Epithelial cell of prostate (primary cell): Measurements from ENCODE around the gene ADAMTS16.

ENCODE experiments used
- DNase-seq: peaks from one replicate; pipeline ENCODE4 v3.0.0-alpha.2; 2011; ENCODE audit warnings: low read depth, low spot score
- H3K27ac ChIP-seq: fragments of 450-650 bp; 2 replicates; pipeline ENCODE4 v1.5.1; 2017; ENCODE audit warnings: mild to moderate bottlenecking

Gene ADAMTS16

DNA sequence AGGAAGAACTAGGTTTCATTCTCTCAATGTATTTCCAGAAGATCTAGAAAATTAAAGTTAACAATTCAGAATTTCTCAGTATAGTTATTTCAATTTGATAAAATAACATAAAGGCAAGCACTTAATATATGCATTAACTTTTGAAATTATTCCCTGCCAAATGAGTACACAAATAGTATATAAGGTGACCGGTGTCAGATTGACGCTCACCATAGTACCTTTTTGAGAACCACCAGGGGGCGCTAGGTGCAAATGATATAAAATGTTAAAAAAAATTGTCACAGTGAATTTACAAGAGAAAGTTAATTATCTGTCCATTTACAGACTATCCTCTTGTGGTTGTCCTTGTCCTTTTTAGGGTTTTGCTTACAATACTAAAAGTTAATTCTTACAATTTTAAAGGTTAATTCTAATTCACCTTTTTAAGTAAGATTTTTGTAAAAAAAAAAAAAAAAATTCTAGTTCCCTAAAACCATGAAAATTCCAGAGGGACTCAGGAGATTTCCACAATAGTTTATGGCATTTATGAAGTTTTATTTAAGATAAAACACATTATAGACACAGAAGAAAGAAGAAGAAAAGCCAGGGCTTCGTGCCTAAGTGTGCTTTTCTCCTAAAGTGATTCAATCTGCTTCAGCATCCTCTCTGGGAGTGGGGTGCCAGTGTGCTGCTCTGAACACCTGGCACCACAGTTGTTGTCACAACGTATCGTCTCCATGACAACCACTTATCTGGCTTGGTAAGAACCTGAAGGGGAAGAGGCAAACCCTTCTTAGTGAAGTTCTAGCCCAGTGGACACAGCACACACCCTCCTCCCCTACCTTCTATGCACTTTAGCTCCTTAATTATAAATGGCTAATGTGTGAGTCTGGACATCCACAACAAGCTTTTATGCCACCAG is 1.7 kb downstream of the ADAMTS16 start:
- DNase-seq: peak; percentile 3
- no peak overlapping the region for H3K27ac ChIP-seq

DNA sequence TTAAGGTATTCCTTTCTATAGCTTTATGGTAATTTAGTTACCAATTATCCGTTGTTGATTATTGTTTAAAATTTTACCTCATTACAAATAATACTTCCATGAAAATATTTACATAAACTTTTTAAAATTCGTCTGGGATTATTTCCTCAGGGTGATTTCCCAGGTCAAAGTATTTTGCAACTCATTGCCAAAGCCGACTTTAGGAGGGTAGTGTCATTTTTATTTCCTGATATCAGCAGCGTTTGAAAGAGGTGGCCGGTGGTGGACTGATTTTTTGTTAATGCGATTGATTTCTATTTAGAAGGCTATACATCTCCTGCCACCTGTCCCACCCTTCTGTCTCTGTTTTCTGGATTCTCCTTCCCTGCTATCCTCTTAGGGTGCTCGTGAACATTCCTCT is 4.3 kb downstream of the ADAMTS16 start:
- H3K27ac ChIP-seq: no peak overlapping the region
- DNase-seq: no peak

DNA sequence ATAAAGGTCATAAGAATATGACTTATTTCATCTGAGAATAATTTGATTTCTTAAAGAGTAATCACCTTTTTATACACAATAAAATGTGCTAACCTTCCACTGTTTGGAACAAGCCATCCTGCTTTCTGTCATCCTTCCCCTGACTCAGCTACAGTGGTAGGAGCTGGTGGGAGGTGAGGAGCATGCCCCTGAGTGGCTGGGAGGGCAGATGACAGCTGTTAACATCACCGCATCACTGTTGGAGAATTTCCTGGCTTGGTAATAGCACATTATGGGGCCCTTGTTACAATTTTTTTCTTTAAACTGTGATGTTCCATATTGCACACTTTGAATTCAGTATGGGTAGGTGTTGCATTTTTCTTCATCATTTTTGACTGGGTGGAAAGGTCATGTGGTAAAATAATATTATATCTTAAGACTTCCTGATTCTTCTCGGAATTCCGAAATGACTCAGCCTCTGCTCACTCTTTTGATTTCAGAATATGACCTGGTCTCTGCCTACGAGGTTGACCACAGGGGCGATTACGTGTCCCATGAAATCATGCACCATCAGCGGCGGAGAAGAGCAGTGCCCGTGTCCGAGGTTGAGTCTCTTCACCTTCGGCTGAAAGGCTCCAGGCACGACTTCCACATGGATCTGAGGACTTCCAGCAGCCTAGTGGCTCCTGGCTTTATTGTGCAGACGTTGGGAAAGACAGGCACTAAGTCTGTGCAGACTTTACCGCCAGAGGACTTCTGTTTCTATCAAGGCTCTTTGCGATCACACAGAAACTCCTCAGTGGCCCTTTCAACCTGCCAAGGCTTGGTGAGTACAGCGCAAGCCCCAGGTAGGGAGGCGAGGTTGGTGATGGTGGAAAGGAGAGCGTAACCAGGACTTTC is 5.8 kb downstream of the ADAMTS16 start:
- DNase-seq: no peak
- no peak overlapping the region for H3K27ac ChIP-seq

DNA sequence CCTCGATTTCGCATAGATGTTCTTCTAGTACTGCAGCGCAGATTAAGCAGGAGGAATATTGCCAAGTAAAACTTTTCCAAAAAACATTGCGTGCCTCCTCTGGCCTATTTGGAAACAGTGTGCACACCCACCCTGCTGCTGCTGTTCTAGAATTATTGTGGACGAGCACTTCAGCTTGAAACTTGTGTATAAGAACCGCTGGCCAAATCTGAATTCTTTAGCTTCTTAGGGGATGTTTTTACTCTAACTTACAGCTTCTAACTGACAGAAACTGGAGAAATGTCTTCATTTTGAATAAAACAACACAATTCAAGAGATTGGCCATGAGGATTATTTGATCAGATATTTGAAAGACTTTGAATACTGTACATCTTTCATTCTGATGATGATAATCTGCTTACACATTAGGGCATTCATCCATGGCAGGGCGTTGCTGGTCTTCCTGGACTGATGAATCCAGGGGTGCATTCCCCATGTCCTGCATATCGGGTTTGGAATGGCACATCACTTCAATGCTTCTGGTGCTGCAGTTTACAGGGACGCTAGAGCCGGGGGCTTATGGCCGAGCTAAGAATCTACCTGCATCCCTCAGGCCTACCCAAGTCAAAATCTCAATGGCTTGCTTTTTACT is 6.5 kb downstream of the ADAMTS16 start:
- DNase-seq: no peak
- no peak overlapping the region for H3K27ac ChIP-seq

DNA sequence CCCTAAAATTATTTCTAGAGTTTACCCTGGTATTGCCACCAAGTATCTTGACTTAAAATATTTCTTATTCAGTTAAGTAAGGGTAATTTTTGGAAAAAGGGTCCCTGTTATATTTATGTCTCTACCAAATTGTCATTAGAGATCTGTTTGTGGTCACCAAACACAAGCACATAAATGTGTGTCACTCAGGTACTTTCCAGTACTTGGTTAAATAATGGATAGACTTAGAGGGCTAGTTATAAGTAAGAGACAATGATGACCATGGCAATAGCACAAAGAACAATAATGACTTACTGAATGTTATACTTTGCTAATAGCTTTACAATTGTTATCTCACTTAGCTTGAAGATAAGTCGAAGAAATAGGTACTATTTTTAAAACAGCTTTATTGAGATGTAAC is 9.0 kb downstream of the ADAMTS16 start:
- no peak for DNase-seq
- no peak overlapping the region for H3K27ac ChIP-seq

DNA sequence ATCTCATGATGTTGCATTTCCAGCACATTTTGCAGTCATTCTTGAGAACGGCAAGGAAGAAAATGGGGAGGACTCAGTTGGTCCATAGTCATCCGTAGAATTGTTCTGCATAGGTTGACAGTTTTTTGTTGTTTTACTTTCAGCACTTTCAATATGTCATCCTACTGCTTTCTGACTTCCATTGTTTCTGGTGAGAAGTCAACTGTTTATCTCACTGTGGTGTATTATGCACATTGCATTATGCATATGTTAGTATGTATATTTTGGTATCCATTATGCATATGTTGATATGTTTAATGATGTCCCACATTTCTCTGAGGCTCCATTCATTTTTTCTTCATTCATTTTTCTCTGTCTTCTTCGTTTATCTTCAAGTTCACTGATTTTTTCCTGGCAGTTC is 10.5 kb downstream of the ADAMTS16 start:
- no peak for DNase-seq
- no peak overlapping the region for H3K27ac ChIP-seq

DNA sequence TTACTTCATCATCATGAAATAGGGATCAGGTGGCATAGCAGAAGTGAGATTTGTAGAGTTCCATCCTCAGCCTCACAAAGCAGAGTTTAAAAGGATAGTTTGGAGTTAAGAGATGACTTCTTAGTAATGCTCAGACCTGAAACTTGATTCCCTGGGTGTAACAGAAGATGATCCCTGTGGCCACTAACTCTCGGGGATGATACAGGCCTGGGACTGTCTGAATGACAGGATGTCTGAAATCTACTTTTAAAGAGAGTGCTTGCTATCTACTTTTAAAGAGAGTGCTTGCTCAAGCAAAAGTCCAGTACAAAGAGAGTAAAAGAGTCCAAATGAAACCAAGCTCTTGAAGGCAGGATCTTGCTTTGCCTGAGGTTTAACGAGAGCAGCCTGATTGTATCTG is 14.6 kb downstream of the ADAMTS16 start:
- H3K27ac ChIP-seq: no peak overlapping the region
- no peak for DNase-seq

DNA sequence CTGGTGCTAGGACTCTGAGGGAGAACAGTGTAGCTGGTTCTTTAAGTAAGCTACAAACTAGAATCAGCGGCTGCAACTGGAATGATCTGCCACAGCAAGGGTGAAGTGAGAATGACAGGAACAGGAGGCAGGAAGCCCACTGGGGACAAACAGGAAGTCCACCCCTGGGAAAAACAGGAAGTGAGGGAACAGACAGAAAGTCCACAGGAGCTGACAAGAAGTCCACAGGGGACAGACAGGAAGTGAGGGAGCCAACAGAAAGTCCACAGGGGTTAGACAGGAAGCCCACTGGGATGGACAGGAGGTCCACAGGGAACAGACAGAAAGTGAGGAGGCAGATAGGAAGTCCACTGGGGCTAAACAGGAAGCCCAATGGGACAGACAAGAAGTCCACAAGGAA is 15.5 kb downstream of the ADAMTS16 start:
- DNase-seq: no peak
- no peak overlapping the region for H3K27ac ChIP-seq

DNA sequence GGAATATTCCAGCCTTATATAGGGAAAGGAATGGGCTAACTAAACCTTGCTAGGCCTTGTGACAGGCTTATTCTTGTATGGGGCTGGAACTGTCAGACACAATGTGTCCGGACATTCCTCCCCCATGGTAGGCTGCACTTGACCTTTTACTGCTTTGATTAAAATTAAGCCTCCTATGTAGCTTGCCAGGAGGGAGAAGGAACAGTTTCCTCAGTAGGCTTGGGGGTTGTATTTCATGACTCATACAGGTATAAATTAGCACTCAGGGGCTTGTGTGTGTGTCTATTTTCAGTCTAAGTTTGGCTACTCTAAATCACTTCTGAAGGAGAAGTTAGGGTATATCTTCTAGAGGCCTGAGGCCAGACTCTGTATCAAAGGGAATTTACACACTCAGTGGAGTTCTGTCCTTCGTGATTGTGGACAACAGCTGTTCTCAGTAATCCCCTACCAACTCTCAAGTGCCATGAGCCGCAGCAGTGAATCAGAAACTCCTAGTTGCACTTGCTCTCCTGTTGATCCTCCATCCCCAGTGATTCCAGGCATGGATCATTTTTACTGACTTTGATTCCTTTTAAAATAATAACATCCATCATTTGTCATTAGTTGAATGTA is 16.4 kb downstream of the ADAMTS16 start:
- no peak overlapping the region for H3K27ac ChIP-seq
- DNase-seq: no peak

DNA sequence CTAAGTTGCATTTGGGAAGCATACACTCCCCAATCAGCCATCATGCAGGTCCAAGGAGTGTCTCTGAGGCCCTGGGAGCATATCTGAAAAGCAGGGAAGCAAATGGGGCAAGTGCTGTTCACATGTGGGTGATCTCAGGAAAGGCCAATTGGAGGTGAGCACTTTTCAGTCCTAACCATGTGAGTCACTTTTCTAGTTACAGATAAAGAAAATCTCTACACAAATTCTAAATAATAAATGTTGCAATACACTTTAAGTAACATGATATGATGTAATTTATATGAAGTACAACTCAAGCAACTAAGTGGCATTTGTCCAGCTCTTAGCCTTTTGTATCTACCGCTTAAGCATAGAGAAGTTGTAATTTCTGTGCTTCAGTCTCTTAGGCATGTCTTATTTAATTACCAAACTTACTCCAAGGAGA is 18.4 kb downstream of the ADAMTS16 start:
- no peak overlapping the region for H3K27ac ChIP-seq
- DNase-seq: no peak

DNA sequence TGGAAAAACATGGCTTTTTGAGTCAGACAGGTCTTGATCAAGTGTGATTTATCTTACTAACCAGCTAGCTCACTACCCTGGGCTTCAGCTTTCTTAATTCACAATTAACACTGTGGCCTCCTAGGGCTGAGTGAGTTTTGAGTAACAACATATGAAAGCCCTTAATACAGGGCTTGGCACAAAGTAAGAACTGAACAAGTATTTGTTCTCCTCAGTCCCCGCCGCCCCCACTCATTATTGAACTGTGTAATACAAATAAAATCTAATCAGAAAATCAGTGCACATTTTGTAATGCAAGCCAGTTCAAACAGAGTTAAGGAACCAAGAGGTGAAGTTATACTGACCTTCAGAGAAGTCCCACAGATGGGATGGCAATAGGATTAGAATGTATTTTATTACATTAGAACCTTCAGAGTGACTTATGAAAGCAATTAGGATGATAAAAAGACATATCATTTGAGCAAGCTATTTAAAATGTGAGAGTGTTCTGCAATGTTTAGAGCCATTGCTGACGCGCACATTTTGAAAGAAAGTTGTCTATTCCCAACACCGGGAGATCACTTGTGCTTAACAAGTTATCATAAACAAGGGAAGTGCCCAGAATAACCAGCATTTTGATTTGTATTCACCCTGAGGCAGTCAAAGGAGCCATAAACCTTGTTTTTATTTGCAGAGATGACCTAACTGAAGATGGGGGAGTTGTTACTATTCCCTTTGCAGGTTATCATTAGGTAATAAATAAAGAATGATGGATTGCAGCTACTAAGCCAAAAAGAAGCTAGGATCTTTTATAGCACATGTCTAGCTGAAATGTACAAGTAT is 19.4 kb downstream of the ADAMTS16 start:
- DNase-seq: no peak
- no peak overlapping the region for H3K27ac ChIP-seq

DNA sequence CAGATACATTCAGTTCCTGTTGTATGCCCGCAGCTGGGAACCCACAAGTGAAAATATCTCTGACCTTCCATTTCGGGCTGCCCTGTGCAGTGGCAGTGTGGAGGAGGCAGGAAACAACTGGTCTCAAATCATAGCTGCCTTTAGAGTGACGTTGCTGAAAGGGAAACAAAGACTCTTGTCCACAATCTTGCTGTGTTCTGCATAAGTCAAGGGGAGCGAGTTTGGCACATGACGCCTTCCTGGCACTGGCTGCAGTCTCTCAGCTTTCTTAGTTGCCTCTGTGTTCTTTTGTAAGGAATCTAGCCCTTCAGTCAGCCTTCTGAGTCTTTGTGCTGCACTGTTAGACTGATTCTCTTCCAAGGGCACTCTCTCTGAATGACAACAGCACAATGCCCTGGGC is 24.0 kb downstream of the ADAMTS16 start:
- H3K27ac ChIP-seq: no peak overlapping the region
- DNase-seq: no peak

DNA sequence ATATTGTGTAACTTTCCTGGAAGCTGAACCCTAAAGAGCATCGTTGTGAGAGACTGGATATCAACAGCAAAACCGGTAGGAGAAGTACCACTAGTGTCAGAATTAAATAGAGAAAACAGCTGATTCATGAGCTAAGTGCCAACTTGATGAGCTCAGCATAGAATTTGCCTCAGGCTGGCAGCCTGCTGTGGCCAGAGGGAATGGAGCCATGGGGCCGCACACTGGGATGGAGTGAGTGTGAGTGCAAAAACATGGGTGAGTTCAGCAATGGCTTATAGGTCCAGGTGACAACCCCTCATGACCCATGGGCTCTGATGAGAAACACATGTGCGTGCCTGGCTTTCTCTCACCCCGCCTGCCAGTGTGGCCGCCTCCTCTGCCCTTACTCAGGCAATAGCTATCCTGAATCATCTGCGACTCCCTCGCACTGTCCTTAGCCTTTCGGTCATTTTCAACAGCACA is 25.4 kb downstream of the ADAMTS16 start:
- no peak for DNase-seq
- H3K27ac ChIP-seq: no peak overlapping the region

DNA sequence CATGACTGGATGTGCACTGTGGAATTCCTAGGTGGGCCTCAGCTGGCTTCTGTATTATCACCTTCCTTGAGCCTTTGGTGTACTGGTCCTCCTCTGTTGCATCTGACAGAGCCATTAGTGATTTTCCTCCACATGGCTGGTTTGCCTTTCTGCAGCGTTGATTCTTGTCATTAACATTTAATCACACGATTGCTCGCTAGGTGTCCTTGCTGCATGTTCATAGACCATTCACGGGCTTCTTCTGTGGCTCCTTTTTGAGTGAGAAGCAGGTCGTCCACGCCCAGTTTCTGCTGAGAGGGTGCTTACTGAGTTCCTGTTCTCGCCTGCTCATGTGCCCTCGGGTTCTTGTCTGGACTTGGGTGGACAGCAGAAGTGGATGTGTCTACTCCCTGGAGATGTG is 29.3 kb downstream of the ADAMTS16 start:
- no peak for DNase-seq
- no peak overlapping the region for H3K27ac ChIP-seq

DNA sequence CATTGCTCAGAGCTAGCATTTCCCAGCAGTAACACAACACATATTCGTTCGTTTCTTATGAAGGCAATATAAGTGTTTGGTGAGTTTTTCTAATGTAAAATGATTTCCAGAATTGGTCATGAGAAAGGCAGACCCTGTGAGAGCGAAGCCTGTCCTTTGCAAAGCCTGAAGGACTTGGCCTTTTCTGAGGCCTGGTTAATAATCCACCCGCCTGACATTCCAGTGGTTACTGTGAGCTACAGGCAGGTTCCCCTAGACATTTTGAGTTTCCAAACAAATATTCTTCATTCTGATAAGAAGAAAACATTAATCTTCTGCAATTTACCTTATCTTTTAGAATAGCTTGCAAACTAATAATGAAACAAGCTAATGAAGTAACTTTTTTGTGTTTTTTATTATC is 38.0 kb downstream of the ADAMTS16 start:
- DNase-seq: no peak
- no peak overlapping the region for H3K27ac ChIP-seq

DNA sequence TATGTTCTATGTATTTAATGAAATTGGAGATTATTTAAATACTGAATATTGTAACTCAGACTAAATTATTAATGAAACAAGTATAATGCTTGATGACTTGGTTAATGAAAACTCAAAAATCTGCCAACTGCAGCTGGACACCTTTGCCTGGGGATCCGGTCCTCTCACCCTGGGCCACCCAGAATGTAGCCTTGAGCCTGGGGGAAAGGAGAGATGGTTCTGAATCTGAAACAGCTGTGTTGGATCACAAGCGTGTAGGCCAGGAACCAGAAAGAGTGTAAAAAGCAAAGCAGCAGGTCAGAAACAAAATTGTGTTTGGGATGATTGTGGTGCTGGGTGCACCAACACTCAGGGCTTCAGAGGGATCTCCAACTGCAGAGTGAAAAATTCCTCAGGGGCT is 38.5 kb downstream of the ADAMTS16 start:
- H3K27ac ChIP-seq: no peak overlapping the region
- no peak for DNase-seq

DNA sequence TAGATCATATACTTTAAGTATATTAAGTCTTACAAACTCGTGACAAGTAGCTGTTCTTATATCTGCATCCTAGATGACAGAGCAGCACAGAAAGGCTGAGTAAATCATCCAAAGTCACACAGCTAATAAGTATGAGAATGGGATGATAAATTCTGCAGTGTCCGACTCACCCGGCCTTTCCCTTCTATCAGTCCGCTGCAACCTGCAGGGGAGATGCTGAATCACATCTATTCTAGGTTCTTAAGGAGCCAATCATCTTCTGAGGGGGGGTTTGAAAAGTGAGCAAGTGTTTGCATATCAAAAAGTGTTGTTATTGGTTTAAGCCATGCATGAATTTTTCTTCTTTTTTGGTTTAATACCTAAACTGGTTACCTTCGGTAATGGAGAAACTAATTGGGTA is 38.9 kb downstream of the ADAMTS16 start:
- H3K27ac ChIP-seq: no peak overlapping the region
- DNase-seq: no peak

DNA sequence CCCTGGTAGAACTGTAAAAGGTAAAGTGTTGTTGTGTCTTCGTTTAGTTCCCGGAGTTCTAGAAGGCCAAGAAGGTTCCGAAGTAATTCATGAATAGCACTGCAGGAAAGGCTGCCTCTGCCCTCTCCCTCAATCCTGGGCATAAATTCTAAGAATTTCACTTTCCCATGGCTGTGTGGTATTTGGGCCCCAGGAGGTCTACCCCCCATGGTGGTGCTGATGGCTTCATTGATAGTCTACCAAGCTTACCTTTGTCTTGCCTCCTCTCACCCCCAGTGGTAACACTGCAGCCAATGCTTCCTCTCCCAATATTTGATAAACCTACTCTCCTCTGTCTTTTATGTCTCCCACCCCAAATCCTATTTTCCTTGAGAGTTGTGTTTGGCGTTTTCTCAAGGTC is 39.5 kb downstream of the ADAMTS16 start:
- no peak for DNase-seq
- no peak overlapping the region for H3K27ac ChIP-seq

DNA sequence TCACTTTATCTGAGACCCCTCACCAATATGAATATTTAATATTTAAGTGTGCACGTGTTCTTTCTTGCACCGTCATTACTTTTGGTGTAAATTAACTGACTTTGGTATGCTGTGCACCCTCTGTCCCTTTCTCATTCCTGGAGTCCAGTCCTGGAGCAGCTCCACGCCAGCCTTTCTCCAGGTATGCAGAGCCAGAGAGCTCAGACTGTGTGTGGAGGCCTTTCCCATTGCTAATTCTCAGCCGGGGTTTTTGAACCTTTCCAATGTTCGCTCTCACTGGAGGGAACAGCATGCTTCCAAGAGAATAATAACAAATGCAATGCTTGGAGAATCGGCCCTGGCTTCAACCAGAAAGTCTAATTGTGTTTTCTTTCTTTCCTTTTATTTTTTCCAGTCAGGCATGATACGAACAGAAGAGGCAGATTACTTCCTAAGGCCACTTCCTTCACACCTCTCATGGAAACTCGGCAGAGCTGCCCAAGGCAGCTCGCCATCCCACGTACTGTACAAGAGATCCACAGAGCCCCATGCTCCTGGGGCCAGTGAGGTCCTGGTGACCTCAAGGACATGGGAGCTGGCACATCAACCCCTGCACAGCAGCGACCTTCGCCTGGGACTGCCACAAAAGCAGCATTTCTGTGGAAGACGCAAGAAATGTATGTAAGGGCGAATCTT is 41.7 kb downstream of the ADAMTS16 start:
- H3K27ac ChIP-seq: no peak overlapping the region
- DNase-seq: no peak
